Heart left ventricle (tissue), 16 donors: ENCODE results near the gene CDH23. TPM values are rescaled to one million over a fixed set of nuclear protein-coding genes. Genes with fewer than 3 reads are reported as not detected.

ENCODE experiments used
- ATAC-seq, 4 donors: fragments of 200-7000 bp; cut with Tn5 transposase; one replicate each; pipeline ENCODE4 v1.9.1; 2020 to 2022; ENCODE audit warnings: moderate library complexity in 4 of 4, mild to moderate bottlenecking in 3 of 4, moderate number of reproducible peaks in 1 of 4
- DNase-seq, 5 donors: peaks; one replicate each; pipeline ENCODE4 v3.0.0-alpha.2; 2020
- H3K27ac ChIP-seq, 12 donors: fragments of 200-600 bp; sonication (generic) in 4 of 12; one replicate each; pipeline versions ENCODE4 v1.5.0 to v1.8.0; 2016 to 2022; ENCODE audit warnings: mild to moderate bottlenecking in 2 of 12
- H3K27me3 ChIP-seq, 9 donors: fragments of 200-600 bp; sonication (generic) in 2 of 9; one replicate each; pipeline versions ENCODE4 v1.5.1 to v1.8.0; 2016 to 2022; ENCODE audit warnings: mild to moderate bottlenecking in 3 of 9
- H3K36me3 ChIP-seq, 9 donors: fragments of 200-600 bp; sonication (generic) in 2 of 9; one replicate each; pipeline versions ENCODE4 v1.5.0 to v1.8.0; 2018 to 2022; ENCODE audit warnings: mild to moderate bottlenecking in 2 of 9
- H3K4me1 ChIP-seq, 12 donors: fragments of 200-600 bp; sonication (generic) in 4 of 12; one replicate each; pipeline versions ENCODE4 v1.5.0 to v1.8.0; 2016 to 2022; ENCODE audit warnings: mild to moderate bottlenecking in 3 of 12
- H3K4me3 ChIP-seq, 12 donors: fragments of 200-600 bp; sonication (generic) in 4 of 12; one replicate each; pipeline versions ENCODE4 v1.5.0 to v1.8.0; 2017 to 2022; ENCODE audit warnings: mild to moderate bottlenecking in 9 of 12, moderate library complexity in 4 of 12
- H3K9me3 ChIP-seq, 12 donors: fragments of 200-600 bp; sonication (generic) in 4 of 12; one replicate each; pipeline versions ENCODE4 v1.5.0 to v1.8.0; 2016 to 2022; ENCODE audit warnings: mild to moderate bottlenecking in 1 of 12
- POLR2A ChIP-seq, 2 donors: fragments of 450-650 bp; IDR thresholded peaks; one replicate each; pipeline ENCODE4 v1.6.1; 2017; ENCODE audit warnings: antibody characterized with exemption in 2 of 2, mild to moderate bottlenecking in 2 of 2, moderate library complexity in 2 of 2
- WGBS, 4 donors: extraction: QIAGEN DNeasy Blood & Tissue Kit in 2 of 4; methylation state at CpG; one replicate each; pipeline versions ENCODE4 v1.1.5 to v1.1.7; 2013 to 2018; 5-methylcytosine and 5-hydroxymethylcytosine counted together
- intact Hi-C, 10 donors: fragments of 100-400 bp; cut with DNase I; formaldehyde crosslinking; loops; one replicate each; pipeline versions ENCODE4 v1.11.1 to v1.14.2; 2022
- polyA plus RNA-seq, 2 donors: library from polyadenylated mRNA; stranded (reverse); fragments of 200-250 nt; gene quantifications; one replicate each; pipeline ENCODE4 v1.2.3, GENCODE V29; 2013
- total RNA-seq, 9 donors: library from RNA; depleted of rRNA in 2 of 9; stranded (reverse); fragments of >200 nt in 2 of 9; fragmentation: NEBNext Ultra II Directional in 3 of 9; extraction: Animal tissue kit (Norgen Biotek cat#: 25700) in 3 of 9; gene quantifications; one replicate each; pipeline versions ENCODE4 v1.1.0 to v1.2.4, GENCODE V29; 2016 to 2023
- TF ChIP-seq, protein P1 (sequence below), 12 donors: fragments of 200-600 bp; sonication (generic) in 4 of 12; IDR thresholded peaks; one replicate each; pipeline versions ENCODE4 v1.5.0 to v1.8.0; 2018 to 2022; ENCODE audit warnings: antibody characterized with exemption in 12 of 12, mild to moderate bottlenecking in 5 of 12
- donor health status: ischemic (EF 13 %, LVEDD 7.1; RV severe dilation, severe dysfunction).
- donor health status: healthy with polysubstance abuse.
- donor health status: DM: no; HTN: yes; CAD: no.
- donor health status: DM: no; HTN: no; CAD: no.
- donor health status: ischemic (EF 25% LVEDD 6.9; RV normal size, moderate dysfunction).
- donor health status: ischemic (EF 25% LVEDD 5.7; RV mildly dilated, moderate dysfunction).
- donor health status: healthy.
- donor health status: DM: yes; HTN: yes; CAD: no.
- donor health status: ischemic (EF 35%, LVEDD 5.7; RV mildly dilated, moderate dysfunction).
- donor health status: nonischemic (EF 11% LVEDD 7.7; RV severe dilation, severe dysfunction).
- donor health status: DM: yes; HTN: yes; CAD: no.
- donor health status: PGD.
- donor health status: ischemic (EF 29% LVEDD 5.4; RV normal size, mild dysfunction).
- donor health status: nonischemic (EF 23%, LVEDD 6.1; RV moderate dilation, normal function).

The CDH23 gene
- total and polyA plus RNA-seq, 11 donors = 1.2 to 8.6 (median 3.9) TPM

DNA sequence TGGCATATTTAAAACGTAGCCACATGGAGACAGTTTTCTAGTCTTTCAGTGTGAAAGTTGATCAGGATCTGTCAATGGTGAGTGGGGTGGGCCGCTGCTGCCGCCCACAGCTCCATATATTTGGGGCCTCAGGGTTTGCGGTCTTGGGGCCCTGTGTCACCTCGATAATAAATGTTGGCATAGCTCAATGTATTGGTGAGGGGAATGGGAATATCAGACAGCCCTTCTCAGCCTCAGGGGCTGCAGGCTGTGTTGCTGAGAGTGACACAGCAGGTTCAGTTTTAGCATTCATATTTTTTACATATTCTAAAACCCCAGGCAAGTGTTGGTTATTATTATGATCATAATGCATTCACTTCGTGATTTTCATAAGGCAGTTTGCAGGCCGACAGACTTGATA lies 5.3 kb downstream of the CDH23 start:
- ATAC-seq (no peak), DNase-seq (no peak)
- no peak for TF ChIP-seq POLR2A (IDR thresholded peaks at IDR 0.05)
- TF ChIP-seq, protein P1, sequence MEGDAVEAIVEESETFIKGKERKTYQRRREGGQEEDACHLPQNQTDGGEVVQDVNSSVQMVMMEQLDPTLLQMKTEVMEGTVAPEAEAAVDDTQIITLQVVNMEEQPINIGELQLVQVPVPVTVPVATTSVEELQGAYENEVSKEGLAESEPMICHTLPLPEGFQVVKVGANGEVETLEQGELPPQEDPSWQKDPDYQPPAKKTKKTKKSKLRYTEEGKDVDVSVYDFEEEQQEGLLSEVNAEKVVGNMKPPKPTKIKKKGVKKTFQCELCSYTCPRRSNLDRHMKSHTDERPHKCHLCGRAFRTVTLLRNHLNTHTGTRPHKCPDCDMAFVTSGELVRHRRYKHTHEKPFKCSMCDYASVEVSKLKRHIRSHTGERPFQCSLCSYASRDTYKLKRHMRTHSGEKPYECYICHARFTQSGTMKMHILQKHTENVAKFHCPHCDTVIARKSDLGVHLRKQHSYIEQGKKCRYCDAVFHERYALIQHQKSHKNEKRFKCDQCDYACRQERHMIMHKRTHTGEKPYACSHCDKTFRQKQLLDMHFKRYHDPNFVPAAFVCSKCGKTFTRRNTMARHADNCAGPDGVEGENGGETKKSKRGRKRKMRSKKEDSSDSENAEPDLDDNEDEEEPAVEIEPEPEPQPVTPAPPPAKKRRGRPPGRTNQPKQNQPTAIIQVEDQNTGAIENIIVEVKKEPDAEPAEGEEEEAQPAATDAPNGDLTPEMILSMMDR (IDR thresholded peaks at IDR 0.05) = no peak
- no peak overlapping the region for H3K4me3 ChIP-seq
- no peaks in the 10 kb centered on the region for H3K9me3 ChIP-seq
- 91 to 97% (median 97%) methylated on average over 7 of the region's 7 CpGs for WGBS, 4 donors
- intact Hi-C loops = no loop called here
- H3K36me3 ChIP-seq = no peaks in the 10 kb centered on the region
- H3K27ac ChIP-seq = no peak overlapping the region
- H3K27me3 ChIP-seq = peaks cover 0 to 42% (median 18%) of the 10 kb centered on the region in 9 donors
- peaks cover 0 to 20% (median 11%) of the 10 kb centered on the region in 12 donors for H3K4me1 ChIP-seq

DNA sequence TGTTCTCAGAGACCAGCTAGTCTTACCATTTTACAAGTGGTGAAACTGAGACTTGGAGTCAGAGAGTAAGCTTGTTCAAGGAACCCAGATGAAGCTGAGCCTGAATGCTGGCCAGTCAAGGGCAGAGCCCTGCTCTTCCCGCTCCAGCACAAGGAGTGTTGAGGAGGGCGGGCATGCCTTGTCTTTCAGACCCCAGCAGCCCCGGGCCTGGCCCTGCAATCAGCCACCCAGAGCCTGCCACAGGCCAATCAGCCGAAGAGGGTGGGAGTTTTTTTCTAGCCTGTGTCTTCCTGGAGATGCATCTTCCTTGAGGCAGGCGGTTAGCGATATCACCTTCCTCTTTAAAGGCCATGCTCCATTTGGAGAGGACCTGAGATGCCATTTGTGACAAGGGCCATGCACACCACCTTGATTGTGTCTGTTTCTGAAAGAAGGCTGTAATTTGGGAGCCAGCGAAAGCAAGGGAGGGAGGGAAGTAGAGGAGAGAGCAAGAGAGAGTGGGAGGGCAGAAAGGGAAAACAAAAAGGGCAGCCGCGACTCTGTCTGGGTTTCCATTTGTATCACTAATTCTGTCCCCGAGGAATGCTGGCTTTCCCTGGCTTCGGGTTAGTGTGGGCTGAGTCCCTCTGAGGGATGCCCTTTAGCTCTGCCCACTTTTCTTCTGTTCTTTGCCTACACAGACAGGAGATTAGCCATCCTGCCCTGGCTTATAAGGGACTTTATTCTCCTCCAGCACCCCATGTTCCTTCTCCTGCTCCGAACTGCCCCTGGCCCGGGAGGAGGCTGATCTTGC lies 8.0 kb downstream of the CDH23 start:
- intact Hi-C loops = no loop called here
- no peak for TF ChIP-seq POLR2A (IDR thresholded peaks at IDR 0.05)
- TF ChIP-seq, protein P1 (IDR thresholded peaks at IDR 0.05) = no peak
- DNase-seq (no peak), ATAC-seq (no peak)
- H3K4me3 ChIP-seq = no peak overlapping the region
- WGBS, 4 donors = 69 to 72% (median 70%) methylated on average over 12 to 13 of the region's 13 CpGs
- H3K4me1 ChIP-seq = no peaks in the 10 kb centered on the region
- no peaks in the 10 kb centered on the region for H3K36me3 ChIP-seq
- no peak overlapping the region for H3K27ac ChIP-seq
- H3K9me3 ChIP-seq = no peaks in the 10 kb centered on the region
- H3K27me3 ChIP-seq = peaks cover 0 to 22% (median 5%) of the 10 kb centered on the region in 9 donors

DNA sequence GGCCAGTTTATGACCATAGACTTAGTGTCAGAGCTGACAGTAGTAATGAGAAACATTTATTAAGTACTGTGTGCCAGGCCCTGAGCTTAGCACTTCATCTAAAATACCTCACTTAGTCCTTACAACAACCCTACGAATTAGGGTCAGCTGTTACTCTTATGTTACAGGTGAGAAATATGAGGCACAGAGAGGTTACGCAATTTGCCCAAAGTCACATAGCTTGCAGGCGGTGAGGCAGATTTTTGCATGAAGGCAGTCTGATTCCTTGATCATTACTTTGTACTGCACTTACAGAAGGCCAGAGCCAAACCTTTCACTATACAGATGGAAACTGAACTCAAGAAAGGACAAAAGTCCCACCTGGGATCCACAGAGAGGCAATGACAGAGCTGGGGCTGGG lies 10.2 kb downstream of the CDH23 start:
- intact Hi-C loops = no loop called here
- peaks cover 0 to 19% (median 13%) of the 10 kb centered on the region in 12 donors for H3K9me3 ChIP-seq
- no peak overlapping the region for H3K27ac ChIP-seq
- peaks cover 0 to 2% (median 0%) of the 10 kb centered on the region in 9 donors for H3K27me3 ChIP-seq
- no peaks in the 10 kb centered on the region for H3K36me3 ChIP-seq
- H3K4me1 ChIP-seq = no peaks in the 10 kb centered on the region
- 93 to 97% (median 95%) methylated on average over 3 of the region's 3 CpGs for WGBS, 4 donors
- TF ChIP-seq, protein P1 (IDR thresholded peaks at IDR 0.05) = no peak
- TF ChIP-seq POLR2A (IDR thresholded peaks at IDR 0.05) = no peak
- ATAC-seq (no peak), DNase-seq (no peak)
- H3K4me3 ChIP-seq = no peak overlapping the region

DNA sequence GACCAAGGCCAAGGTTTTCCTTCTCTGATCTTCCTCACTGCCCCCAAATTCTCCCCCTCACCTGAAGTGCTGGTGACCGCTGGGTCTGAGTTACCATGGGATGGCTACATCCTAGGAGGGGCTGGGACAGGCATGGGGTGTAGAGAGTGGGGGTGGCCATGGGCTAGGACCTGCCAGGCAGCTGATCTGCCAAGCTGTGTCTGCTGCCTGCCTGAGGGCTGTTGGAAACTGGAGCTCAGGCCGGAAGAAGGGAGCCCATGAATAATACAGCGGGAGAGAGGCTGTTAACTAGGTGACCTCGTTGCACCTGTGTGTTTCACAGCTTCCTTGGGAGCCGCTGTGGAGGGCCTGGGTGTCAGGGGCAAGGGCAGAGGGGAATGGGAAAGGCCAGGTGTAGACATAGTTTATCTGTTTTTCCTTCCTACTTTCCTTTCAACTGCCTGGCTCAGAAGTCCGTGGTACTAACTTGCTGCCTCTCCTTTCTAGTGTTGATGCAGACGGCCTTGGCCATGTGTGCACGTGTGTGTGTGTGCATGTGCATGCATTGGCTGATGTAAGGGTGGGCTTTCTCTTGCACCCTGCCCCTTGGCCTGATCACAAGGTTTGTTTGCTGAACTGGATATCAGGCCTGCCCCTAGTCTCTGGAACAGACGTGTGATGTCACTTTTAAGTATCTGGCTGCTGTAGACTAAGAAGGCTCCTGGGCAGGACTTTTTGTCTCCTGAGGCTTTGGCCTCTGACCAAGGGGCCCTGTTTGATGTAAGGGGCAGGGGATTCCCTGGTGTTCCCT lies 11.9 kb downstream of the CDH23 start:
- peaks cover 0 to 33% (median 15%) of the 10 kb centered on the region in 12 donors for H3K9me3 ChIP-seq
- no peak for ATAC-seq
- WGBS, 4 donors = 81 to 85% (median 83%) methylated on average over 9 of the region's 9 CpGs

More for the DNA sequence above, 11.9 kb downstream of the CDH23 start:
- no peaks in the 10 kb centered on the region for H3K36me3 ChIP-seq
- H3K4me3 ChIP-seq = no peak overlapping the region
- no peak overlapping the region for H3K27ac ChIP-seq
- peak in 1 of 5 donors; percentile 7 for DNase-seq
- TF ChIP-seq, protein P1 (IDR thresholded peaks at IDR 0.05) = no peak
- TF ChIP-seq POLR2A (IDR thresholded peaks at IDR 0.05) = no peak
- H3K4me1 ChIP-seq = no peaks in the 10 kb centered on the region
- intact Hi-C loops = no loop called here
- H3K27me3 ChIP-seq = no peaks in the 10 kb centered on the region
